Neutrophil (primary cell): ENCODE measurements around the gene RALGAPA2.

Experiments
- H3K27ac ChIP-seq: fragments of 200-600 bp; sonication (generic); 2 replicates; pipeline ENCODE4 v1.5.1; 2016; ENCODE audit warnings: mild to moderate bottlenecking, moderate library complexity
- H3K27me3 ChIP-seq: fragments of 200-600 bp; sonication (generic); 2 replicates; pipeline ENCODE4 v1.6.0; 2016; ENCODE audit warnings: mild to moderate bottlenecking
- H3K36me3 ChIP-seq: fragments of 200-600 bp; sonication (generic); 2 replicates; pipeline ENCODE4 v1.5.1; 2017
- H3K4me1 ChIP-seq, 2 experiments: fragments of 200-600 bp in 1 of 2; sonication (generic) in 1 of 2; 1 replicate in 1 of 2; 2 replicates in 1 of 2; pipeline versions ENCODE4 v1.5.1 to v1.6.1; 2013 to 2016; ENCODE audit warnings: low read depth in 1 of 2, low read length in 1 of 2, mild to moderate bottlenecking in 1 of 2, moderate library complexity in 1 of 2; ENCODE audit not compliant: control insufficient read depth in 1 of 2, insufficient read depth in 1 of 2
- H3K4me3 ChIP-seq, 2 experiments: fragments of 200-600 bp in 1 of 2; sonication (generic) in 1 of 2; 1 replicate in 1 of 2; 2 replicates in 1 of 2; pipeline ENCODE4 v1.5.1; 2013 to 2016; ENCODE audit warnings: low read depth in 1 of 2, low read length in 1 of 2, mild to moderate bottlenecking in 1 of 2, moderate library complexity in 1 of 2
- H3K9me3 ChIP-seq: fragments of 200-600 bp; sonication (generic); 2 replicates; pipeline ENCODE4 v1.5.1; 2016
- CTCF ChIP-seq: fragments of 200-600 bp; sonication (generic); IDR thresholded peaks from 2 replicates; pipeline ENCODE4 v1.5.1; 2016; ENCODE audit warnings: antibody characterized with exemption

The RALGAPA2 gene

GRCh38 chr20:20614391-20614790 is 98.1 kb downstream of the RALGAPA2 start:
- TF ChIP-seq CTCF = no peak
- Histone ChIP-seq H3K9me3 (no peaks in the 10 kb centered on the region), H3K4me1 (no peaks in the 10 kb centered on the region), H3K4me3 (no peak overlapping the region), H3K36me3 (peaks cover 82% of the 10 kb centered on the region), H3K27me3 (no peaks in the 10 kb centered on the region), H3K27ac (no peak overlapping the region)

GRCh38 chr20:20612251-20612650 is 100.2 kb downstream of the RALGAPA2 start:
- no peak for TF ChIP-seq CTCF
- Histone ChIP-seq H3K27ac (no peak overlapping the region), H3K4me3 (no peak overlapping the region), H3K27me3 (no peaks in the 10 kb centered on the region), H3K4me1 (no peaks in the 10 kb centered on the region), H3K36me3 (peaks cover 73% of the 10 kb centered on the region), H3K9me3 (no peaks in the 10 kb centered on the region)

GRCh38 chr20:20611167-20611566 is 101.3 kb downstream of the RALGAPA2 start:
- no peak overlapping the region for H3K4me3 ChIP-seq
- TF ChIP-seq CTCF = no peak
- H3K27ac ChIP-seq = no peak overlapping the region
- no peaks in the 10 kb centered on the region for H3K9me3 ChIP-seq
- H3K4me1 ChIP-seq = no peaks in the 10 kb centered on the region
- no peaks in the 10 kb centered on the region for H3K27me3 ChIP-seq
- peaks cover 63% of the 10 kb centered on the region for H3K36me3 ChIP-seq

GRCh38 chr20:20609522-20609921 is 102.9 kb downstream of the RALGAPA2 start:
- no peak for TF ChIP-seq CTCF
- no peak overlapping the region for H3K4me3 ChIP-seq
- no peaks in the 10 kb centered on the region for H3K9me3 ChIP-seq
- H3K27ac ChIP-seq = no peak overlapping the region
- H3K36me3 ChIP-seq = peaks cover 65% of the 10 kb centered on the region
- no peaks in the 10 kb centered on the region for H3K27me3 ChIP-seq
- no peaks in the 10 kb centered on the region for H3K4me1 ChIP-seq

GRCh38 chr20:20608641-20609040 is 103.8 kb downstream of the RALGAPA2 start:
- H3K4me1 ChIP-seq = no peaks in the 10 kb centered on the region
- no peaks in the 10 kb centered on the region for H3K27me3 ChIP-seq
- TF ChIP-seq CTCF = no peak
- no peak overlapping the region for H3K27ac ChIP-seq
- H3K9me3 ChIP-seq = no peaks in the 10 kb centered on the region
- H3K36me3 ChIP-seq = peaks cover 65% of the 10 kb centered on the region
- H3K4me3 ChIP-seq = no peak overlapping the region

GRCh38 chr20:20608041-20608440 is 104.4 kb downstream of the RALGAPA2 start:
- H3K9me3 ChIP-seq = no peaks in the 10 kb centered on the region
- no peak overlapping the region for H3K27ac ChIP-seq
- H3K4me1 ChIP-seq = no peaks in the 10 kb centered on the region
- no peak overlapping the region for H3K4me3 ChIP-seq
- TF ChIP-seq CTCF = no peak
- H3K36me3 ChIP-seq = peaks cover 65% of the 10 kb centered on the region
- H3K27me3 ChIP-seq = no peaks in the 10 kb centered on the region
